ENCODE measurements around the gene SRY. TPM values are rescaled to one million over a fixed set of nuclear protein-coding genes. Genes with fewer than 3 reads are reported as not detected.

SRY gene
- polyA plus RNA-seq, 1 donor from 2014 or later: not detected

- H3K36me3 ChIP-seq (ENCODE audit: insufficient read depth, low read length): no peaks in the 10 kb centered on the region
- H3K27me3 ChIP-seq (ENCODE audit: insufficient read depth, low read depth, low read length): no peaks in the 10 kb centered on the region
- no peak overlapping the region for H3K4me2 ChIP-seq (ENCODE audit: low read length)
- no peak overlapping the region for H3K27ac ChIP-seq (ENCODE audit: low read length)
- no peaks in the 10 kb centered on the region for H4K20me1 ChIP-seq (ENCODE audit: insufficient read depth)
- H3K9me2 ChIP-seq (ENCODE audit: insufficient read depth, low read length): no peaks in the 10 kb centered on the region
- TF ChIP-seq SMC3 (conservative IDR thresholded peaks at IDR 0.05; ENCODE audit: poor library complexity): no peak
- TF ChIP-seq EP300 (conservative IDR thresholded peaks at IDR 0.05; ENCODE audit: poor library complexity, severe bottlenecking): no peak
- no peak for TF ChIP-seq EZH2 (IDR thresholded peaks at IDR 0.05; ENCODE audit: borderline replicate concordance, insufficient read depth, low read length, poor library complexity, severe bottlenecking)
- no peak overlapping the region for H2AFZ ChIP-seq (ENCODE audit: low read depth, low read length)
- H3K4me3 ChIP-seq (ENCODE audit: low read length): no peak overlapping the region
- no peaks in the 10 kb centered on the region for H3F3A ChIP-seq (ENCODE audit: insufficient read depth, low read length, poor library complexity, severe bottlenecking)
- no peak overlapping the region for H3K9ac ChIP-seq (ENCODE audit: low read length)
- no peaks in the 10 kb centered on the region for H3K9me3 ChIP-seq (ENCODE audit: low read length)
- H3K79me2 ChIP-seq (replicated peaks; ENCODE audit: insufficient read depth, low read length): no peaks in the 10 kb centered on the region
Observed at GRCh38 chrY:2835230-2835629, 47.7 kb upstream of the SRY start.

- TF ChIP-seq EZH2 (IDR thresholded peaks at IDR 0.05; ENCODE audit: borderline replicate concordance, insufficient read depth, low read length, poor library complexity, severe bottlenecking): no peak
- TF ChIP-seq REST (IDR thresholded peaks at IDR 0.05; ENCODE audit: borderline replicate concordance): no peak
- no peak for TF ChIP-seq RAD21 (conservative IDR thresholded peaks at IDR 0.05)
- TF ChIP-seq CTCF (IDR thresholded peaks at IDR 0.05; ENCODE audit: poor library complexity, severe bottlenecking): no peak
- TF ChIP-seq MXI1 (conservative IDR thresholded peaks at IDR 0.05; ENCODE audit: poor library complexity, severe bottlenecking): no peak
- no peak for TF ChIP-seq POLR2AphosphoS5 (IDR thresholded peaks at IDR 0.05)
- TF ChIP-seq SMC3 (conservative IDR thresholded peaks at IDR 0.05; ENCODE audit: poor library complexity): no peak
- no peak for TF ChIP-seq EP300 (conservative IDR thresholded peaks at IDR 0.05; ENCODE audit: poor library complexity, severe bottlenecking)
- TF ChIP-seq TAF1 (IDR thresholded peaks at IDR 0.05; ENCODE audit: low read depth): no peak
- no peaks in the 10 kb centered on the region for H3K79me2 ChIP-seq (replicated peaks; ENCODE audit: insufficient read depth, low read length)
Observed at GRCh38 chrY:2828497-2828896, 41.0 kb upstream of the SRY start.

More at GRCh38 chrY:2828497-2828896, 41.0 kb upstream of the SRY start:
- no peak overlapping the region for H3K27ac ChIP-seq (ENCODE audit: low read length)
- no peak overlapping the region for H2AFZ ChIP-seq (ENCODE audit: low read depth, low read length)
- no peaks in the 10 kb centered on the region for H3K9me3 ChIP-seq (ENCODE audit: low read length)
- H3K4me2 ChIP-seq (ENCODE audit: low read length): no peak overlapping the region
- H3F3A ChIP-seq (ENCODE audit: insufficient read depth, low read length, poor library complexity, severe bottlenecking): no peaks in the 10 kb centered on the region
- no peaks in the 10 kb centered on the region for H3K27me3 ChIP-seq (ENCODE audit: insufficient read depth, low read depth, low read length)
- H3K9ac ChIP-seq (ENCODE audit: low read length): no peak overlapping the region
- no peaks in the 10 kb centered on the region for H3K9me2 ChIP-seq (ENCODE audit: insufficient read depth, low read length)
- H4K20me1 ChIP-seq (ENCODE audit: insufficient read depth): no peaks in the 10 kb centered on the region
- H3K36me3 ChIP-seq (ENCODE audit: insufficient read depth, low read length): no peaks in the 10 kb centered on the region
- H3K4me3 ChIP-seq (ENCODE audit: low read length): no peak overlapping the region

Measured in neural cell (in vitro differentiated cells).